ENCODE measurements around the gene EN1. TPM values are rescaled to one million over a fixed set of nuclear protein-coding genes. Genes with fewer than 3 reads are reported as not detected.

The EN1 gene
- total RNA-seq, 1 experiment from 2014 or later, result not detected

DNA sequence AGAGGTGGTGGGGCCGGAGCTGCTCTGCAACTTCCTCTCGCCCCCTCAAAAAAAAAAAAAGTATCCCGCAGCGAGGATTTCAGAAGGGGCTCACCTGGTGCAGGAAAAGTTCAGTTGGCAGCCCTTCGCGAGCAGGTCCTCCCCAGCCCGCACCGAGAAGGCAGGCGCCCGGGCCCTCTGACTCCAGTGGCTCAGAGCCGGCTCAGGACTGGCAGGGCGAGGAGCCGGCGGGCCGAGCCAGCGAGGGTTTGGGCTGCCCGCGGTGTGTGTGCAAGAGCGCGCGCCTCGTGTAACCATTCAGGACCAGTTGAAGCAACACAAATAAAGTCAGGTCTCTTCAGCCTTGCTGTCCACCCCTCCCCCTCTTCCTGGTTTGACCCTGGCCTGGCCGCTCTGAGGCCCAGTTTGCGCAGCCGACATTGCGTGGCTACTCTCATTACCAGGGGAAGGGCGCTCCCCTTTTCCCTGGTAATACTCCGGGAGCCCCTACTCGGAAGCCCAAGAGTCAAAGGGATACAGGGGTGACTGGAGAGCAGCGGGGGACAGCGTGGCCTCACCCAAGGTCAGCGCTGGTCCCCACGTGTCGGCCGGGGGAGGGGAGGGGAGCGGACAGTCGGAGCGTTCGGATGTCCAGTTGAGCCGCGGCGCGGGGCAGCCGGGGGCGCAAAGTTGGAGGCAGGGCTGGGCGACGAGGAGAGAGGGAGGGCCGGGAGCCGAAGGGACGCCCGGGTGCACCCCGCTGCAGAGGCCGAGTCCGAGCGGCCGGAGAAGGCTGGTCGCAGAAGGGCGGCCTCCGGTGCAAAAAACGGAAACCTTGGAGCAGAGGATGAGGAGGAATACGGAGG lies 12.3 kb downstream of the EN1 start (continued):
- TF ChIP-seq, protein P1, sequence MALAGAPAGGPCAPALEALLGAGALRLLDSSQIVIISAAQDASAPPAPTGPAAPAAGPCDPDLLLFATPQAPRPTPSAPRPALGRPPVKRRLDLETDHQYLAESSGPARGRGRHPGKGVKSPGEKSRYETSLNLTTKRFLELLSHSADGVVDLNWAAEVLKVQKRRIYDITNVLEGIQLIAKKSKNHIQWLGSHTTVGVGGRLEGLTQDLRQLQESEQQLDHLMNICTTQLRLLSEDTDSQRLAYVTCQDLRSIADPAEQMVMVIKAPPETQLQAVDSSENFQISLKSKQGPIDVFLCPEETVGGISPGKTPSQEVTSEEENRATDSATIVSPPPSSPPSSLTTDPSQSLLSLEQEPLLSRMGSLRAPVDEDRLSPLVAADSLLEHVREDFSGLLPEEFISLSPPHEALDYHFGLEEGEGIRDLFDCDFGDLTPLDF (CRISPR knock-in tag; IDR thresholded peaks at IDR 0.05), result no peak
- no peak for TF ChIP-seq ATF1 (CRISPR knock-in tag; IDR thresholded peaks at IDR 0.05)
- TF ChIP-seq ZNF416 (CRISPR knock-in tag; IDR thresholded peaks at IDR 0.05), result no peak
- no peak for TF ChIP-seq TCF7 (CRISPR knock-in tag; IDR thresholded peaks at IDR 0.05; ENCODE audit: low read depth)
- TF ChIP-seq, protein P2, sequence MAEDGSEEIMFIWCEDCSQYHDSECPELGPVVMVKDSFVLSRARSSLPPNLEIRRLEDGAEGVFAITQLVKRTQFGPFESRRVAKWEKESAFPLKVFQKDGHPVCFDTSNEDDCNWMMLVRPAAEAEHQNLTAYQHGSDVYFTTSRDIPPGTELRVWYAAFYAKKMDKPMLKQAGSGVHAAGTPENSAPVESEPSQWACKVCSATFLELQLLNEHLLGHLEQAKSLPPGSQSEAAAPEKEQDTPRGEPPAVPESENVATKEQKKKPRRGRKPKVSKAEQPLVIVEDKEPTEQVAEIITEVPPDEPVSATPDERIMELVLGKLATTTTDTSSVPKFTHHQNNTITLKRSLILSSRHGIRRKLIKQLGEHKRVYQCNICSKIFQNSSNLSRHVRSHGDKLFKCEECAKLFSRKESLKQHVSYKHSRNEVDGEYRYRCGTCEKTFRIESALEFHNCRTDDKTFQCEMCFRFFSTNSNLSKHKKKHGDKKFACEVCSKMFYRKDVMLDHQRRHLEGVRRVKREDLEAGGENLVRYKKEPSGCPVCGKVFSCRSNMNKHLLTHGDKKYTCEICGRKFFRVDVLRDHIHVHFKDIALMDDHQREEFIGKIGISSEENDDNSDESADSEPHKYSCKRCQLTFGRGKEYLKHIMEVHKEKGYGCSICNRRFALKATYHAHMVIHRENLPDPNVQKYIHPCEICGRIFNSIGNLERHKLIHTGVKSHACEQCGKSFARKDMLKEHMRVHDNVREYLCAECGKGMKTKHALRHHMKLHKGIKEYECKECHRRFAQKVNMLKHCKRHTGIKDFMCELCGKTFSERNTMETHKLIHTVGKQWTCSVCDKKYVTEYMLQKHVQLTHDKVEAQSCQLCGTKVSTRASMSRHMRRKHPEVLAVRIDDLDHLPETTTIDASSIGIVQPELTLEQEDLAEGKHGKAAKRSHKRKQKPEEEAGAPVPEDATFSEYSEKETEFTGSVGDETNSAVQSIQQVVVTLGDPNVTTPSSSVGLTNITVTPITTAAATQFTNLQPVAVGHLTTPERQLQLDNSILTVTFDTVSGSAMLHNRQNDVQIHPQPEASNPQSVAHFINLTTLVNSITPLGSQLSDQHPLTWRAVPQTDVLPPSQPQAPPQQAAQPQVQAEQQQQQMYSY (CRISPR knock-in tag; IDR thresholded peaks at IDR 0.05), result no peak
- no peak for TF ChIP-seq MAX (CRISPR knock-in tag; IDR thresholded peaks at IDR 0.05)

- H3K27ac Mint-ChIP-seq, result no peak overlapping the region
- ChIA-PET CTCF (interaction anchor here (1.2 to 2.0 kb wide), 4 partner anchors 11 to 21 kb away, joined by 3 to 22 read pairs (median 6); partner anchors contain the start of gene EN1), POLR2A (no interaction called here)
- no peaks in the 10 kb centered on the region for H3K9me3 Mint-ChIP-seq
- no peaks in the 10 kb centered on the region for H3K36me3 Mint-ChIP-seq
- peaks cover 100% of the 10 kb centered on the region for H3K27me3 Mint-ChIP-seq (ENCODE audit: low read depth)
- peaks cover 37% of the 10 kb centered on the region for H3K4me1 Mint-ChIP-seq
- ATAC-seq, result peak; percentile 3
- TF ChIP-seq, protein P3, sequence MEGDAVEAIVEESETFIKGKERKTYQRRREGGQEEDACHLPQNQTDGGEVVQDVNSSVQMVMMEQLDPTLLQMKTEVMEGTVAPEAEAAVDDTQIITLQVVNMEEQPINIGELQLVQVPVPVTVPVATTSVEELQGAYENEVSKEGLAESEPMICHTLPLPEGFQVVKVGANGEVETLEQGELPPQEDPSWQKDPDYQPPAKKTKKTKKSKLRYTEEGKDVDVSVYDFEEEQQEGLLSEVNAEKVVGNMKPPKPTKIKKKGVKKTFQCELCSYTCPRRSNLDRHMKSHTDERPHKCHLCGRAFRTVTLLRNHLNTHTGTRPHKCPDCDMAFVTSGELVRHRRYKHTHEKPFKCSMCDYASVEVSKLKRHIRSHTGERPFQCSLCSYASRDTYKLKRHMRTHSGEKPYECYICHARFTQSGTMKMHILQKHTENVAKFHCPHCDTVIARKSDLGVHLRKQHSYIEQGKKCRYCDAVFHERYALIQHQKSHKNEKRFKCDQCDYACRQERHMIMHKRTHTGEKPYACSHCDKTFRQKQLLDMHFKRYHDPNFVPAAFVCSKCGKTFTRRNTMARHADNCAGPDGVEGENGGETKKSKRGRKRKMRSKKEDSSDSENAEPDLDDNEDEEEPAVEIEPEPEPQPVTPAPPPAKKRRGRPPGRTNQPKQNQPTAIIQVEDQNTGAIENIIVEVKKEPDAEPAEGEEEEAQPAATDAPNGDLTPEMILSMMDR (IDR thresholded peaks at IDR 0.05), result no peak
- TF ChIP-seq ZNF532 (CRISPR knock-in tag; IDR thresholded peaks at IDR 0.05; ENCODE audit: borderline replicate concordance) (no peak), GABPB1 (CRISPR knock-in tag; IDR thresholded peaks at IDR 0.05) (no peak), ELF4 (CRISPR knock-in tag; IDR thresholded peaks at IDR 0.05; ENCODE audit: low read depth) (no peak), PRRX2 (CRISPR knock-in tag; IDR thresholded peaks at IDR 0.05) (no peak), USF2 (CRISPR knock-in tag; IDR thresholded peaks at IDR 0.05) (no peak), RORB (CRISPR knock-in tag; IDR thresholded peaks at IDR 0.05) (no peak)
- TF ChIP-seq, protein P4, sequence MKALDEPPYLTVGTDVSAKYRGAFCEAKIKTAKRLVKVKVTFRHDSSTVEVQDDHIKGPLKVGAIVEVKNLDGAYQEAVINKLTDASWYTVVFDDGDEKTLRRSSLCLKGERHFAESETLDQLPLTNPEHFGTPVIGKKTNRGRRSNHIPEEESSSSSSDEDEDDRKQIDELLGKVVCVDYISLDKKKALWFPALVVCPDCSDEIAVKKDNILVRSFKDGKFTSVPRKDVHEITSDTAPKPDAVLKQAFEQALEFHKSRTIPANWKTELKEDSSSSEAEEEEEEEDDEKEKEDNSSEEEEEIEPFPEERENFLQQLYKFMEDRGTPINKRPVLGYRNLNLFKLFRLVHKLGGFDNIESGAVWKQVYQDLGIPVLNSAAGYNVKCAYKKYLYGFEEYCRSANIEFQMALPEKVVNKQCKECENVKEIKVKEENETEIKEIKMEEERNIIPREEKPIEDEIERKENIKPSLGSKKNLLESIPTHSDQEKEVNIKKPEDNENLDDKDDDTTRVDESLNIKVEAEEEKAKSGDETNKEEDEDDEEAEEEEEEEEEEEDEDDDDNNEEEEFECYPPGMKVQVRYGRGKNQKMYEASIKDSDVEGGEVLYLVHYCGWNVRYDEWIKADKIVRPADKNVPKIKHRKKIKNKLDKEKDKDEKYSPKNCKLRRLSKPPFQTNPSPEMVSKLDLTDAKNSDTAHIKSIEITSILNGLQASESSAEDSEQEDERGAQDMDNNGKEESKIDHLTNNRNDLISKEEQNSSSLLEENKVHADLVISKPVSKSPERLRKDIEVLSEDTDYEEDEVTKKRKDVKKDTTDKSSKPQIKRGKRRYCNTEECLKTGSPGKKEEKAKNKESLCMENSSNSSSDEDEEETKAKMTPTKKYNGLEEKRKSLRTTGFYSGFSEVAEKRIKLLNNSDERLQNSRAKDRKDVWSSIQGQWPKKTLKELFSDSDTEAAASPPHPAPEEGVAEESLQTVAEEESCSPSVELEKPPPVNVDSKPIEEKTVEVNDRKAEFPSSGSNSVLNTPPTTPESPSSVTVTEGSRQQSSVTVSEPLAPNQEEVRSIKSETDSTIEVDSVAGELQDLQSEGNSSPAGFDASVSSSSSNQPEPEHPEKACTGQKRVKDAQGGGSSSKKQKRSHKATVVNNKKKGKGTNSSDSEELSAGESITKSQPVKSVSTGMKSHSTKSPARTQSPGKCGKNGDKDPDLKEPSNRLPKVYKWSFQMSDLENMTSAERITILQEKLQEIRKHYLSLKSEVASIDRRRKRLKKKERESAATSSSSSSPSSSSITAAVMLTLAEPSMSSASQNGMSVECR (CRISPR knock-in tag; IDR thresholded peaks at IDR 0.05; ENCODE audit: borderline replicate concordance), result no peak
- TF ChIP-seq, protein P5, sequence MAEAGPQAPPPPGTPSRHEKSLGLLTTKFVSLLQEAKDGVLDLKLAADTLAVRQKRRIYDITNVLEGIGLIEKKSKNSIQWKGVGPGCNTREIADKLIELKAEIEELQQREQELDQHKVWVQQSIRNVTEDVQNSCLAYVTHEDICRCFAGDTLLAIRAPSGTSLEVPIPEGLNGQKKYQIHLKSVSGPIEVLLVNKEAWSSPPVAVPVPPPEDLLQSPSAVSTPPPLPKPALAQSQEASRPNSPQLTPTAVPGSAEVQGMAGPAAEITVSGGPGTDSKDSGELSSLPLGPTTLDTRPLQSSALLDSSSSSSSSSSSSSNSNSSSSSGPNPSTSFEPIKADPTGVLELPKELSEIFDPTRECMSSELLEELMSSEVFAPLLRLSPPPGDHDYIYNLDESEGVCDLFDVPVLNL (CRISPR knock-in tag; IDR thresholded peaks at IDR 0.05; ENCODE audit: borderline replicate concordance, low read depth), result no peak
- no peak for DNase-seq (ENCODE audit: low spot score)
- peak overlapping the region; percentile 73 for H3K4me3 Mint-ChIP-seq
These were observed 13.0 kb downstream of the EN1 start for GRCh38 chr2:118834440-118834810.
